ENCODE results near the gene CDK18. TPM values are rescaled to one million over a fixed set of nuclear protein-coding genes. Genes with fewer than 3 reads are reported as not detected.

The CDK18 gene
- polyA plus RNA-seq, 1 donor from 2014 or later, result not detected

GRCh38 chr1:205517288-205517687, 12.8 kb downstream of the CDK18 start:
- H4K20me1 ChIP-seq (ENCODE audit: insufficient read depth), result no peaks in the 10 kb centered on the region
- H2AFZ ChIP-seq (ENCODE audit: low read depth, low read length), result no peak overlapping the region
- TF ChIP-seq TAF1 (IDR thresholded peaks at IDR 0.05; ENCODE audit: low read depth) (no peak), EZH2 (IDR thresholded peaks at IDR 0.05; ENCODE audit: borderline replicate concordance, insufficient read depth, low read length, poor library complexity, severe bottlenecking) (no peak), SMC3 (conservative IDR thresholded peaks at IDR 0.05; ENCODE audit: poor library complexity) (no peak), CTCF (IDR thresholded peaks at IDR 0.05; ENCODE audit: poor library complexity, severe bottlenecking) (no peak), RAD21 (conservative IDR thresholded peaks at IDR 0.05) (no peak), POLR2AphosphoS5 (IDR thresholded peaks at IDR 0.05) (no peak), REST (IDR thresholded peaks at IDR 0.05; ENCODE audit: borderline replicate concordance) (no peak), MXI1 (conservative IDR thresholded peaks at IDR 0.05; ENCODE audit: poor library complexity, severe bottlenecking) (no peak), EP300 (conservative IDR thresholded peaks at IDR 0.05; ENCODE audit: poor library complexity, severe bottlenecking) (no peak)
- H3K36me3 ChIP-seq (ENCODE audit: insufficient read depth, low read length), result no peaks in the 10 kb centered on the region
- no peak overlapping the region for H3K4me2 ChIP-seq (ENCODE audit: low read length)
- no peaks in the 10 kb centered on the region for H3K79me2 ChIP-seq (replicated peaks; ENCODE audit: insufficient read depth, low read length)
- no peaks in the 10 kb centered on the region for H3K27me3 ChIP-seq (ENCODE audit: insufficient read depth, low read depth, low read length)
- H3K27ac ChIP-seq (ENCODE audit: low read length), result no peak overlapping the region
- H3F3A ChIP-seq (ENCODE audit: insufficient read depth, low read length, poor library complexity, severe bottlenecking), result no peaks in the 10 kb centered on the region
- H3K9me2 ChIP-seq (ENCODE audit: insufficient read depth, low read length), result no peaks in the 10 kb centered on the region
- H3K9me3 ChIP-seq (ENCODE audit: low read length), result no peaks in the 10 kb centered on the region
- H3K9ac ChIP-seq (ENCODE audit: low read length), result no peak overlapping the region
- H3K4me3 ChIP-seq (ENCODE audit: low read length), result no peak overlapping the region

GRCh38 chr1:205517763-205518162, 13.3 kb downstream of the CDK18 start:
- no peak overlapping the region for H3K4me3 ChIP-seq (ENCODE audit: low read length)
- no peaks in the 10 kb centered on the region for H3K9me3 ChIP-seq (ENCODE audit: low read length)
- no peak overlapping the region for H3K27ac ChIP-seq (ENCODE audit: low read length)
- H3K9ac ChIP-seq (ENCODE audit: low read length), result no peak overlapping the region
- no peaks in the 10 kb centered on the region for H3K27me3 ChIP-seq (ENCODE audit: insufficient read depth, low read depth, low read length)
- TF ChIP-seq TAF1 (IDR thresholded peaks at IDR 0.05; ENCODE audit: low read depth) (no peak), POLR2AphosphoS5 (IDR thresholded peaks at IDR 0.05) (no peak), REST (IDR thresholded peaks at IDR 0.05; ENCODE audit: borderline replicate concordance) (no peak), CTCF (IDR thresholded peaks at IDR 0.05; ENCODE audit: poor library complexity, severe bottlenecking) (no peak), SMC3 (conservative IDR thresholded peaks at IDR 0.05; ENCODE audit: poor library complexity) (no peak), EZH2 (IDR thresholded peaks at IDR 0.05; ENCODE audit: borderline replicate concordance, insufficient read depth, low read length, poor library complexity, severe bottlenecking) (no peak), EP300 (conservative IDR thresholded peaks at IDR 0.05; ENCODE audit: poor library complexity, severe bottlenecking) (no peak), MXI1 (conservative IDR thresholded peaks at IDR 0.05; ENCODE audit: poor library complexity, severe bottlenecking) (no peak), RAD21 (conservative IDR thresholded peaks at IDR 0.05) (no peak)
- H3K79me2 ChIP-seq (replicated peaks; ENCODE audit: insufficient read depth, low read length), result no peaks in the 10 kb centered on the region
- H3K4me2 ChIP-seq (ENCODE audit: low read length), result no peak overlapping the region
- no peaks in the 10 kb centered on the region for H3K36me3 ChIP-seq (ENCODE audit: insufficient read depth, low read length)
- no peak overlapping the region for H2AFZ ChIP-seq (ENCODE audit: low read depth, low read length)
- H4K20me1 ChIP-seq (ENCODE audit: insufficient read depth), result no peaks in the 10 kb centered on the region
- H3K9me2 ChIP-seq (ENCODE audit: insufficient read depth, low read length), result no peaks in the 10 kb centered on the region
- no peaks in the 10 kb centered on the region for H3F3A ChIP-seq (ENCODE audit: insufficient read depth, low read length, poor library complexity, severe bottlenecking)

All from neural cell (in vitro differentiated cells).